ENCODE measurements around the gene CCDC97.
"Not testable (repeated sequence)": the region's sequence is repeated elsewhere in the genome, so short reads cannot be mapped to it uniquely, and the experiment has no call there.

CCDC97 gene

DNA sequence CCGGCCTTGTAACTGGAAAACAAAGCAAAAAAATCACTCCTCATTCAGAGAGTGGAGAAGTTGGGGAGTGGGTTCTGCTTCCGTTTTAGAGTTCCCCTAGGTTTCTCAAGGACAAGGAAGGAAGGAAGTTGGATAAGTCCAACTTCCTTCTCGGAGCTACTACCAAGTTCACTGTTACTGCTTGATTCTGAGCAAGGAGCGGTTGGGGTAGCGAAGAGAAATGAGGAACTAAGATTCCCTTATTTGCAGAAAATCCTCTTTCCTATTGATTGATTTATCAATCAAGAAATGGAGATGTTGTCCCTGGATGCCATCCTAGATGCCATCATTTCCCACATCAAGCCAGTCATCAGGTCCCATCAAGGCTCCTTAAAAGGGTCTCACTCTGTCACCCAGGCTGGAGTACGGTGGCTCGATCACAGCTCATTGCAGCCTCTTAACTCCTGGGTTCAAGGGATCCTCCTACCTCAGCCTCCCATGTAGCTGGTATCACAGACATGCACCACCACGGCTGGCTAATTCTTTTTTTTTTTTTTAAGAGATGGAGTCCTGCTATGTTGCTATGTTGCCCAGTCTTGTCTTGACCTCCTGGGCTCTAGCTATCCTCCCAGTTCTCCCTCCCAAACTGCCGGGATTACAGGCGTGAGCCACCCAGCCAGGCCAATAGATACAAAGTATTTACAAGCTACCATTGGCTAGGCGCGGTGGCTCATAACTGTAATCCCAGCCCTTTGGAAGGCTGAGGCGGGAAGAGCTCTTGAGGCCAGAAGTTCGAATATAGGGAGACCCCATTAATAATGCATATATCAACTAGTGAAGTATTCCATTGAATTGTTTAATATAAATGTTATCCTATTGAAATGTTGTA is 54.8 kb downstream of the CCDC97 start:
- DNase-seq (ENCODE audit: low spot score): no peak

GRCh38 chr19:41366089-41366488 is 56.1 kb downstream of the CCDC97 start:
- DNase-seq (ENCODE audit: low spot score): peak; percentile 46

DNA sequence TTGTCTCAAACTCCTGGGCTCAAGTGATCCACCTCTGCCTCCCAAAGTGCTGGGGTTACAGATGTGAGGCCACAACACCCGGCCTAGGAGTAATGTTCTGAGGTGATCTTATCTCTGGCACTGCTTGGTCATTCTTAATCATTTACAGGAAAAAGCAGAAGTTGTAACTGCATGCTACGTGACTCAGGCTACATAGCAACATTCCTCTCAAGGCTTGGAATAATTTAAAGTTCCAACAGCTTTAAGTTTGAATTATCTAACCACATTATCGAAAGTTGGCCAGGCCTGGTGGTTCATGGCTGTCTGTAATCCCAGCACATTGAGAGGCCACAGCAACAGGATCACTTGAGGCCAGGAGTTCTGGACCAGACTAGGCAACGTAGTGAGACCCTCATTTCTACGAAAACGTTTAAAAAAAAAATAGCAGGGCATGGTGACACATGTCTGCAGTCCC is 57.9 kb downstream of the CCDC97 start:
- DNase-seq (ENCODE audit: low spot score): no peak

DNA sequence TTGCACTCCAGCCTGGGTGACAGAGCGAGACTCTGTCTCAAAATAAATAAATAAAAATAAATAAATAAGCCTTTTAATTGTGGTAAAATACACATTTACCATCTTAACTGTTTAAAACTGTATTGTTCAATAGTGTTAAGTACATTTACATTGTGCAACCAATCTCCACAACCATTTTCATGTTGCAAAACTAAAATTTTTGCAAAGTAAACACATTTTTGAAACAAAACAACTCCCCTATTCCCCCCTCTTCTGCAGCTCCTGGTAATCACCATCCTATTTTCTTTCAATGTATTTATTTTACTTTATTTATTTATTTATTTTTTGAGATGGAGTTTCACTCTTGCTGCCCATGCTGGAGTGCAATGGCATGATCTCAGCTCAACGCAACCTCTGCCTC is 59.8 kb downstream of the CCDC97 start:
- no peak for DNase-seq (ENCODE audit: low spot score)

DNA sequence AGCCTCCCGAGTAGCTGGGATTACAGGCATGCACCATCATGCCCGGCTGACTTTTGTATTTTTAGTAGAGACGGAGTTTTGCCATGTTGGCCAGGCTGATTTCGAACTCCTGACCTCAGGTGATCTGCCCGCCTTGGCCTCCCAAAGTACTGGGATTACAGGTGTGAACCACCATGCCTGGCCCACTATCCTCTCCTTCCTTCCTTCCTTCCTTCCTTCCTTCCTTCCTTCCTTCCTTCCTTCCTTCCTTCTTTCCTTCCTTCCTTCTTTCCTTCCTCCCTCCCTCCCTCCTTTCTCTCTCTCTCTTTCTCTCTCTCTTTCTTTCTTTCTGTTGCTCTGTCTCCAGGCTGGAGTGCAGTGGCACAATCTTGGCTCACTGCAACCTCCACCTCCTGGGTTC is 61.1 kb downstream of the CCDC97 start:
- not testable (repeated sequence) for DNase-seq (ENCODE audit: low spot score)

DNA sequence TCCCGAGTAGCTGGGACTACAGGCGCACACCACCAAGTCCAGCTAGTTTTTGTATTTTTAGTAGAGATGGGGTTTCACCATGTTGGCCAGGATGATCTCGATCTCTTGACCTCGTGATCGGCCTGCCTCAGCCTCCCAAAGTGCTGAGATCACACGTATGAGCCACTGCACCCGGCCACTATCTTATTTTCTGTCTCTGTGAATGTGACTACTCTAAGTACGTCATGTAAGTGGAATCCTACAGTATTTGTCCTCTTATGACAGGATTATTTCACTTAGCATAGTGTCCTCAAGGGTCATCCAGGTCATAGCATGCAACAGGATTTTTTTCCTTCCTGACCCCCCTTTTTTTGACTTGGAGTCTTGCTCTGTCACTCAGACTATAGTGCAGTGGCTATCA is 61.6 kb downstream of the CCDC97 start:
- no peak for DNase-seq (ENCODE audit: low spot score)

DNA sequence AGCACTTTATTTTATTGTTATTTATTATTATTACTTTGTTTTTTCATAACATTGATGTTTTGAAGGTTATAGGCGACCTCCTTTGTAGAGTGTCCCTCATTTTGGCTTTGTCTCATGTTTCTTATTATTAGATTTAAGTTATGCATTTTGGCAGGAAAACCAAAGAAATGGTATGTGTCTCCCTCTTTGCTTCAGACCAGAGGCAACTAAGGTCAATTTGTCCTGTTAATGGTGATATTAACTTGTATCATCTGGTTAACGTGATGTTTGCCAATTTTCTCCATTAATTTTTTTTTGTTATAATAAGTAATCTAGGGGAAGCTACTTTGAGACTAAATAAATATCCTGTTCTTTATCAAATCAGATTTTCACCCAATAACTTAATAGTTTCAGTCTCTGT is 62.5 kb downstream of the CCDC97 start:
- DNase-seq (ENCODE audit: low spot score): no peak

GRCh38 chr19:41373993-41374392 is 64.0 kb downstream of the CCDC97 start:
- DNase-seq (ENCODE audit: low spot score): no peak
